ENCODE measurements around the gene TBC1D14. TPM values are rescaled to one million over a fixed set of nuclear protein-coding genes. Genes with fewer than 3 reads are reported as not detected.

Gene TBC1D14
- total and polyA plus RNA-seq, 2 of the 8 experiments (the other 6 are each of a cell fraction or from before 2014, with no cell fraction given): 45.6 to 48.2 TPM

DNA sequence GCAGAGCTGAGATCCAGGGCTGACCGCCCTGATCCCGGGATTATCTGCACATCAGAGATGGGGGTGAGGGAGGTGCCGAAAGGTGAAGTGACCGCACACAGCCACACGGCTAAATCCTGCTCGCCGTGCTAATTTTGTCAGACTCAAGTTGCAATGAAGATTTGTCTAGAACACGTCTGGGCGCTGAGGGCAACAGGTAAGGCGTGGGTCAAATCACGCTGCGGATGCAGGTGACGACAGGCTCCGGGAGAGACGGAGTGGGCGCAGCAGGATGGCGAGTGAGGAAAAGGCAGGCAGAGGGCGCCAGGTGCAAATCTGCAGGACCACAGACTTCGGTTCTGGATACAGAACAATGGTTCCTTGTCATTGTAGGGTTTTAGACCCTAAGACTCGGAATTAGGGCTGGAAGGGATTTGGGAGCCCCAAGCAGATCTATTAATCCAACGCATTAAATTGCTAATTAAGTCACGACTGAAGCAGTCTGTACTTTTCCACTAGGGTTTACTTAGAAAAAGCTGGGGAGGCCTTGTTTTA is 1.9 kb upstream of the TBC1D14 start:
- Histone ChIP-seq H3K23ac (ENCODE audit: insufficient read length) (no peak overlapping the region), H2BK15ac (ENCODE audit: low read length) (peak overlapping the region; percentile 18; the same call in 1 of the 2 replicates), H3K36me3 (ENCODE audit: control insufficient read depth in 2 of 4, insufficient read depth in 4 of 4, low read length in 3 of 4) (no peaks in the 10 kb centered on the region), H3K9ac (replicated peaks in 1 of 4; ENCODE audit: extremely low read depth in 1 of 4, low read depth in 3 of 4, low read length in 3 of 4) (no peak overlapping the region), H3K9me3 (ENCODE audit: insufficient read depth in 2 of 2, low read depth in 1 of 2, low read length in 1 of 2) (no peaks in the 10 kb centered on the region), H3K79me1 (ENCODE audit: low read depth, low read length) (peaks cover 7% of the 10 kb centered on the region), H3K79me2 (ENCODE audit: control insufficient read depth in 1 of 2, insufficient read depth in 2 of 2, low read length in 2 of 2) (peaks cover 0 to 20% of the 10 kb centered on the region in 2 experiments; a peak in 2 of 4 replicates), H3K23me2 (ENCODE audit: low read depth, low read length) (peaks cover 11% of the 10 kb centered on the region), H3K14ac (ENCODE audit: insufficient read length) (no peak overlapping the region), H3K4me1 (replicated peaks in 1 of 4; ENCODE audit: control insufficient read depth in 3 of 4, insufficient read depth in 4 of 4, low read length in 3 of 4) (peaks cover 3 to 25% (median 11%) of the 10 kb centered on the region in 4 experiments), H3K4me2 (ENCODE audit: insufficient read depth in 1 of 2, low read depth in 2 of 2, low read length in 2 of 2) (peak overlapping the region; percentile 54 to 84), H2BK20ac (ENCODE audit: low read length) (no peak overlapping the region), H2BK12ac (ENCODE audit: low read depth, low read length) (no peak overlapping the region), H2BK5ac (ENCODE audit: low read depth, low read length) (peak overlapping the region; percentile 26; the same call in 1 of the 2 replicates), H3K27ac (ENCODE audit: low read depth, low read length) (no peak overlapping the region), H3K27me3 (replicated peaks in 1 of 4; ENCODE audit: control insufficient read depth in 3 of 4, extremely low read depth in 1 of 4, insufficient read depth in 3 of 4, low read length in 3 of 4) (peaks cover 0 to 14% (median 5%) of the 10 kb centered on the region in 4 experiments; a peak in 4 of 7 replicates), H3K56ac (replicated peaks; ENCODE audit: insufficient read length, low read depth, low read length) (no peak overlapping the region), H4K5ac (ENCODE audit: insufficient read length, low read depth, low read length) (no peak overlapping the region), H2AK5ac (ENCODE audit: low read depth, low read length) (no peak overlapping the region), H4K20me1 (replicated peaks in 1 of 2; ENCODE audit: control insufficient read depth in 1 of 2, insufficient read depth in 2 of 2, low read length in 2 of 2) (peaks cover 9 to 10% of the 10 kb centered on the region in 2 experiments), H3K4ac (replicated peaks; ENCODE audit: insufficient read length, low read depth, low read length) (no peak overlapping the region), H2AFZ (ENCODE audit: low read length) (peak overlapping the region; percentile 3; the same call in 1 of the 2 replicates), H4K8ac (ENCODE audit: extremely low read depth, insufficient read depth, low read length) (0 out of 2 replicates have a peak overlapping the region, but pooled peaks have one; percentile 40), H3K4me3 (ENCODE audit: extremely low read depth in 1 of 4, insufficient read depth in 2 of 4, low read depth in 3 of 4, low read length in 4 of 4) (peak overlapping the region in 1 of 4 experiments; percentile 32; a peak in 1 of 8 replicates), H2BK120ac (replicated peaks; ENCODE audit: low read depth, low read length) (no peak overlapping the region), H4K91ac (replicated peaks; ENCODE audit: insufficient read length, low read length) (no peak overlapping the region), H3K18ac (ENCODE audit: extremely low read depth, low read length) (peak overlapping the region; percentile 57; the same call in 1 of the 2 replicates)
- ChIA-PET POLR2A (ENCODE audit: partially characterized antibody) (interaction anchor here (1.4 to 4.4 kb wide), 5 partner anchors 15 to 662 kb away, joined by 4 to 22 read pairs (median 7); no protein-coding TSS in a partner anchor), CTCF (ENCODE audit: partially characterized antibody) (interaction anchor here (0.7 to 9.7 kb wide), 24 partner anchors 8 to 174 kb away, joined by 3 to 56 read pairs (median 4); partner anchors contain the start of genes GRPEL1 and TADA2B)
- DNase-seq (ENCODE audit: low read depth in 1 of 2, low spot score in 2 of 2) (peak in 1 of 2 experiments; percentile 72), FAIRE-seq (no peak)
- 30% methylated on average over 22 of the region's 22 CpGs; no CpG with 5 or more reads in 1 of the 2 experiments for WGBS, 2 experiments (ENCODE audit: extremely low coverage in 1 of 2, insufficient coverage in 1 of 2, insufficient read length in 1 of 2, insufficient replicate concordance in 2 of 2, low coverage in 1 of 2, low lambda C conversion rate in 2 of 2, missing lambda C conversion rate in 1 of 2)
- TF ChIP-seq EGR1 (IDR thresholded peaks at IDR 0.05; ENCODE audit: borderline replicate concordance, low read depth, low read length) (no peak), RAD21 (IDR thresholded peaks at IDR 0.05 in 1 of 2, conservative IDR thresholded peaks at IDR 0.05 in 1 of 2; ENCODE audit: low read depth in 2 of 2, low read length in 2 of 2) (peak; percentile 63 to 67)
- TF ChIP-seq, protein P1, sequence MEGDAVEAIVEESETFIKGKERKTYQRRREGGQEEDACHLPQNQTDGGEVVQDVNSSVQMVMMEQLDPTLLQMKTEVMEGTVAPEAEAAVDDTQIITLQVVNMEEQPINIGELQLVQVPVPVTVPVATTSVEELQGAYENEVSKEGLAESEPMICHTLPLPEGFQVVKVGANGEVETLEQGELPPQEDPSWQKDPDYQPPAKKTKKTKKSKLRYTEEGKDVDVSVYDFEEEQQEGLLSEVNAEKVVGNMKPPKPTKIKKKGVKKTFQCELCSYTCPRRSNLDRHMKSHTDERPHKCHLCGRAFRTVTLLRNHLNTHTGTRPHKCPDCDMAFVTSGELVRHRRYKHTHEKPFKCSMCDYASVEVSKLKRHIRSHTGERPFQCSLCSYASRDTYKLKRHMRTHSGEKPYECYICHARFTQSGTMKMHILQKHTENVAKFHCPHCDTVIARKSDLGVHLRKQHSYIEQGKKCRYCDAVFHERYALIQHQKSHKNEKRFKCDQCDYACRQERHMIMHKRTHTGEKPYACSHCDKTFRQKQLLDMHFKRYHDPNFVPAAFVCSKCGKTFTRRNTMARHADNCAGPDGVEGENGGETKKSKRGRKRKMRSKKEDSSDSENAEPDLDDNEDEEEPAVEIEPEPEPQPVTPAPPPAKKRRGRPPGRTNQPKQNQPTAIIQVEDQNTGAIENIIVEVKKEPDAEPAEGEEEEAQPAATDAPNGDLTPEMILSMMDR (IDR thresholded peaks at IDR 0.05; ENCODE audit: control extremely low read depth in 1 of 3, insufficient read depth in 1 of 3, low read depth in 1 of 3, low read length in 3 of 3): peak in 2 of 3 experiments; percentile 60 to 75; a peak in 3 of 4 replicates
